Nephron (organoid): ENCODE results near the gene SIGLEC7.
A peak's percentile ranks its signal among the peaks of the same experiment; 100 is the strongest.

ENCODE experiments used
- H3K27ac Mint-ChIP-seq, 3 experiments: 2 replicates each; pipeline ENCODE4 v1.8.0; 2020; ENCODE audit warnings: mixed read lengths in 3 of 3, mild to moderate bottlenecking in 2 of 3, moderate library complexity in 1 of 3
- H3K27me3 Mint-ChIP-seq: 2 replicates; pipeline ENCODE4 v1.8.0; 2021; ENCODE audit warnings: low read depth, mild to moderate bottlenecking, moderate library complexity, mixed read lengths
- H3K36me3 Mint-ChIP-seq: 2 replicates; pipeline ENCODE4 v1.8.0; 2020; ENCODE audit warnings: low read depth, mixed read lengths
- H3K4me1 Mint-ChIP-seq: 2 replicates; pipeline ENCODE4 v1.8.0; 2020; ENCODE audit warnings: mixed read lengths
- H3K4me3 Mint-ChIP-seq, 3 experiments: 2 replicates each; pipeline ENCODE4 v1.8.0; 2020; ENCODE audit warnings: mild to moderate bottlenecking in 3 of 3, mixed read lengths in 3 of 3, moderate library complexity in 2 of 3
- H3K9me3 Mint-ChIP-seq: 2 replicates; pipeline ENCODE4 v1.8.0; 2020; ENCODE audit warnings: mixed read lengths
- TF ChIP-seq, protein P1 (sequence below), 3 experiments: fragments of 200-600 bp; sonication (generic); IDR thresholded peaks; one replicate each; pipeline ENCODE4 v1.5.0; 2021; ENCODE audit warnings: antibody characterized with exemption in 3 of 3; ENCODE audit not compliant: unreplicated experiment in 3 of 3

The SIGLEC7 gene

GRCh38 chr19:51108805-51109146 is 33.3 kb upstream of the SIGLEC7 start:
- Mint-ChIP-seq H3K27ac (peak overlapping the region; percentile 42 to 86 (median 80)), H3K36me3 (peaks cover 10% of the 10 kb centered on the region), H3K9me3 (no peaks in the 10 kb centered on the region), H3K4me3 (peak overlapping the region; percentile 93 to 97 (median 96)), H3K27me3 (peaks cover 3% of the 10 kb centered on the region), H3K4me1 (peaks cover 19% of the 10 kb centered on the region)
- TF ChIP-seq, protein P1, sequence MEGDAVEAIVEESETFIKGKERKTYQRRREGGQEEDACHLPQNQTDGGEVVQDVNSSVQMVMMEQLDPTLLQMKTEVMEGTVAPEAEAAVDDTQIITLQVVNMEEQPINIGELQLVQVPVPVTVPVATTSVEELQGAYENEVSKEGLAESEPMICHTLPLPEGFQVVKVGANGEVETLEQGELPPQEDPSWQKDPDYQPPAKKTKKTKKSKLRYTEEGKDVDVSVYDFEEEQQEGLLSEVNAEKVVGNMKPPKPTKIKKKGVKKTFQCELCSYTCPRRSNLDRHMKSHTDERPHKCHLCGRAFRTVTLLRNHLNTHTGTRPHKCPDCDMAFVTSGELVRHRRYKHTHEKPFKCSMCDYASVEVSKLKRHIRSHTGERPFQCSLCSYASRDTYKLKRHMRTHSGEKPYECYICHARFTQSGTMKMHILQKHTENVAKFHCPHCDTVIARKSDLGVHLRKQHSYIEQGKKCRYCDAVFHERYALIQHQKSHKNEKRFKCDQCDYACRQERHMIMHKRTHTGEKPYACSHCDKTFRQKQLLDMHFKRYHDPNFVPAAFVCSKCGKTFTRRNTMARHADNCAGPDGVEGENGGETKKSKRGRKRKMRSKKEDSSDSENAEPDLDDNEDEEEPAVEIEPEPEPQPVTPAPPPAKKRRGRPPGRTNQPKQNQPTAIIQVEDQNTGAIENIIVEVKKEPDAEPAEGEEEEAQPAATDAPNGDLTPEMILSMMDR (IDR thresholded peaks at IDR 0.05; ENCODE audit: unreplicated experiment in 3 of 3), result no peak

GRCh38 chr19:51110666-51110971 is 31.5 kb upstream of the SIGLEC7 start:
- peaks cover 19% of the 10 kb centered on the region for H3K4me1 Mint-ChIP-seq
- H3K4me3 Mint-ChIP-seq, result no peak overlapping the region
- peaks cover 5% of the 10 kb centered on the region for H3K36me3 Mint-ChIP-seq
- H3K27me3 Mint-ChIP-seq, result peaks cover 5% of the 10 kb centered on the region
- no peaks in the 10 kb centered on the region for H3K9me3 Mint-ChIP-seq
- TF ChIP-seq, protein P1 (IDR thresholded peaks at IDR 0.05; ENCODE audit: unreplicated experiment in 3 of 3), result no peak
- H3K27ac Mint-ChIP-seq, result no peak overlapping the region

DNA sequence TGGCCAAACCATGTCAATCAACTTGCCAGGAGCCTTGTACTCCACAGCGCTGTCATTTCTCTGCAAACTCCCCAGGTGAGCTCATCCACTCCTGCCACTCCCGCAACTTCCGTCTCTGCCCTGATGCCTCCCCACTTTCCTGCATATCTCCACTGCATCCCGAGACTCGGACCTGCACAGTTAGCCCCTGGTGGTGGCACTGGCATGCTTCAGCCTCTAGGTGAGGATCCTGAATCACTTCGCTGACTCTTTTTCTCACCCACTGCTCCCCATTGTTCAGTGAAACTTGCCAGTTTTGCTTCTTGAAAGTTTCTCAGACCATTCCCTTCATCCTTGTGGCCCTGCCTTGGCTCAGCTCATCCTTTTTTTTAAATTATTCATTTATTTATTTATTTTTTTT is 30.5 kb upstream of the SIGLEC7 start:
- no peak overlapping the region for H3K27ac Mint-ChIP-seq
- no peaks in the 10 kb centered on the region for H3K36me3 Mint-ChIP-seq
- TF ChIP-seq, protein P1 (IDR thresholded peaks at IDR 0.05; ENCODE audit: unreplicated experiment in 3 of 3), result peak in 1 of 3 experiments; percentile 18
- H3K9me3 Mint-ChIP-seq, result no peaks in the 10 kb centered on the region
- H3K4me1 Mint-ChIP-seq, result peaks cover 19% of the 10 kb centered on the region
- H3K4me3 Mint-ChIP-seq, result no peak overlapping the region
- peaks cover 10% of the 10 kb centered on the region for H3K27me3 Mint-ChIP-seq

DNA sequence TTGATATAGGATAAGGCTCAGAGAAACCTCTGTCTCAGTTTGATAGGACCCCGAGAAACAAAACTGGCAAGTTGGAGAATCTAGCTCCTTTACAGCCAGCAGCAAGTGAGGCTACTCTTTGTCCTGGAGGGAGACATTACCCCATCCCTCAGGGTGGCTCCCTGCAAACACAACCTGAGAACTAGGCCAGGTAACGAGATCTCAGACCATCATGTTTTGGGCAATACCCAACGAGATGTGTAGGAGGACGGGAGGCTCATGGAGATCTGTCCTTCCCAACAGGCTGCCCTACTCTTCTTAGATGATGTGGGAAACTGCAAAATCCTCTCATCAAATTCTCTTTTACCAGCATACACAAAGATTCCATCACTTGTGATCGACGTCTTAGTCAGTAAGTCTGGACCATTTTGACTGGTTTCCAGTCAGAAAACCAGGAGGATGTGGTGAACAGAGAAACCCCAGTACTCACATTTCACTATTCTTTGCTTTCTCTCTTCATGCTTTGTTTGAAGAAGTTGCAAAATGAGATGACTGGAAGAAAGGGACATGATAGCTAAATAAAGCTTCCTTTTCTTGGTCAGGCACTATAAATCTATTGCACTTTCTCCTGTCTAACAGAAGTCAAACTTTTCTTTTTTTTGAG is 27.9 kb upstream of the SIGLEC7 start:
- Mint-ChIP-seq H3K36me3 (no peaks in the 10 kb centered on the region), H3K27ac (no peak overlapping the region), H3K4me1 (no peaks in the 10 kb centered on the region)

DNA sequence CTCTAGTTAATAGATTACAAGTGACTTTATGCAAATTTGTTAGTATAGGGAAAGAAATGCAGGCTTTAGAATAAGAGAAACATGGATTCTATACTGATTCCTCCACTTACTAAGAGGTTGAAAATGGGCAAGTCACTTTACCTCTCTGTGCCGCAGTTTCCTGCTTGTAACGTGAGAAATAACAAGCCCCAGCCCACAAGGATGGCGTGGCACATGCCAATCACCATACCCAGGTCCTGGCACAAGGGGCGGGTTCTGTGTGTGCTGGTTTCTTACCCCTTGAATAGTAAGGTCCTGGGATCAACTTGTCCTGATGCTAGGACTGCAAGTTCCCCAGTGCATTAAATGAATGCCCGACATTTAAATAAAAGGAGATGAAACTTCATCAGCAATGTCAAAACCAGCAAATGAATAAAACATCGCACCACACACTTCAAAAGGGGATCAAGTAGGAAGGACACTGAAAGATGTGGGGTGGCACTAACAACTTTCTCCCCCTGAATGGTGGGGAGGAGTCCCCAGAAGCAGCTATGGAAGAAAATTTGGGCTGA is 25.3 kb upstream of the SIGLEC7 start:
- H3K27ac Mint-ChIP-seq, result no peak overlapping the region
- no peaks in the 10 kb centered on the region for H3K36me3 Mint-ChIP-seq
- no peaks in the 10 kb centered on the region for H3K9me3 Mint-ChIP-seq
- TF ChIP-seq, protein P1 (IDR thresholded peaks at IDR 0.05; ENCODE audit: unreplicated experiment in 3 of 3), result no peak
- peaks cover 31% of the 10 kb centered on the region for H3K27me3 Mint-ChIP-seq
- H3K4me1 Mint-ChIP-seq, result no peaks in the 10 kb centered on the region
- H3K4me3 Mint-ChIP-seq, result no peak overlapping the region

More for the DNA sequence above, 27.9 kb upstream of the SIGLEC7 start:
- TF ChIP-seq, protein P1 (IDR thresholded peaks at IDR 0.05; ENCODE audit: unreplicated experiment in 3 of 3), result no peak
- Mint-ChIP-seq H3K27me3 (peaks cover 23% of the 10 kb centered on the region), H3K4me3 (no peak overlapping the region), H3K9me3 (no peaks in the 10 kb centered on the region)

DNA sequence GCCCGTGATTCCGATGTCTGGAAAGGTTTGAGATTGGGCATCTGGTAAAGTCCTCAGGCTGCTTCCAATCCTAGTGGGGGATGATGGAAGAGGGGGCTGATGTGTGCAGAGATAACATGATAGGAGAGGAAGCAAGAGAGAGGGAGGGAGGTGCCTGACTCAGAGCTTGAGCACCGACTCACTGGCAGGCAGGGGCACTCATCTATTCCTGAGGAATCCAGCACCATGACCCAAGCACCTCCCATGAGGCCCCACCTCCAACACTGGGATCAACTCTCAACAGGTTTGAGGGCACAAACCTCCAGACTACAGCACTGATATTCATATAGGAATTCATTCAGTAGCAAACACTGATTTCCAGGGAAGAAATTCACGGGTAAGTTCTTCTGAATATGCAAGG is 23.0 kb upstream of the SIGLEC7 start:
- no peak overlapping the region for H3K27ac Mint-ChIP-seq
- no peaks in the 10 kb centered on the region for H3K4me1 Mint-ChIP-seq

More for the DNA sequence above, 23.0 kb upstream of the SIGLEC7 start:
- H3K27me3 Mint-ChIP-seq, result peaks cover 32% of the 10 kb centered on the region
- H3K36me3 Mint-ChIP-seq, result no peaks in the 10 kb centered on the region
- no peak overlapping the region for H3K4me3 Mint-ChIP-seq
- TF ChIP-seq, protein P1 (IDR thresholded peaks at IDR 0.05; ENCODE audit: unreplicated experiment in 3 of 3), result no peak
- no peaks in the 10 kb centered on the region for H3K9me3 Mint-ChIP-seq
